GM10266 (cell line): ENCODE measurements around the gene RHOB.
"Not testable (repeated sequence)": the region's sequence is repeated elsewhere in the genome, so short reads cannot be mapped to it uniquely, and the experiment has no call there.

Experiments
- DNase-seq: peaks from one replicate; pipeline ENCODE4 v3.0.0; 2012; ENCODE audit errors: extremely low spot score
- TF ChIP-seq, protein P1 (sequence below): IDR thresholded peaks from 2 replicates; pipeline ENCODE4 v1.5.1; 2012; ENCODE audit warnings: mild to moderate bottlenecking, low read depth; ENCODE audit not compliant: control insufficient read depth, insufficient read depth; ENCODE audit errors: missing control alignments

RHOB gene

DNA sequence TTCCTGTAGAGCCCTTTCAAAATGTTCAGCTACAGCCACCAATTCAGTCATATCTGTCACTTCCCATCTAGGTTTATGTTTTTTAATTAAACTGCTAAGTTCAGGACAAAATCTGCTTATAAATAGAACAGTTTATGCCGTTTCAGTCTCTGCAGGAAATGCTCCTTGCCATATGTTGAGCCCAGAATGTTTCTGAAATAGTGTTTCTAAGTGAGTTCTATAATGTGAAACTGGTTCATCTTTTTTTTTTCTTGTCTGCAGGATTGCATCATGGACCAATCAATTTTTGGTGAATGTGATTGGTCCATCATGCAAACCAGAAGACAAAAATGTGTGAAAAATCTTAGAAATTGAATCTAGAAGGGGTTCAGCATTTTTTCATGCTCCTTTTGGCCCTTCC, 30.2 kb upstream of the RHOB start:
- TF ChIP-seq, protein P1, sequence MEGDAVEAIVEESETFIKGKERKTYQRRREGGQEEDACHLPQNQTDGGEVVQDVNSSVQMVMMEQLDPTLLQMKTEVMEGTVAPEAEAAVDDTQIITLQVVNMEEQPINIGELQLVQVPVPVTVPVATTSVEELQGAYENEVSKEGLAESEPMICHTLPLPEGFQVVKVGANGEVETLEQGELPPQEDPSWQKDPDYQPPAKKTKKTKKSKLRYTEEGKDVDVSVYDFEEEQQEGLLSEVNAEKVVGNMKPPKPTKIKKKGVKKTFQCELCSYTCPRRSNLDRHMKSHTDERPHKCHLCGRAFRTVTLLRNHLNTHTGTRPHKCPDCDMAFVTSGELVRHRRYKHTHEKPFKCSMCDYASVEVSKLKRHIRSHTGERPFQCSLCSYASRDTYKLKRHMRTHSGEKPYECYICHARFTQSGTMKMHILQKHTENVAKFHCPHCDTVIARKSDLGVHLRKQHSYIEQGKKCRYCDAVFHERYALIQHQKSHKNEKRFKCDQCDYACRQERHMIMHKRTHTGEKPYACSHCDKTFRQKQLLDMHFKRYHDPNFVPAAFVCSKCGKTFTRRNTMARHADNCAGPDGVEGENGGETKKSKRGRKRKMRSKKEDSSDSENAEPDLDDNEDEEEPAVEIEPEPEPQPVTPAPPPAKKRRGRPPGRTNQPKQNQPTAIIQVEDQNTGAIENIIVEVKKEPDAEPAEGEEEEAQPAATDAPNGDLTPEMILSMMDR, result no peak
- no peak for DNase-seq

DNA sequence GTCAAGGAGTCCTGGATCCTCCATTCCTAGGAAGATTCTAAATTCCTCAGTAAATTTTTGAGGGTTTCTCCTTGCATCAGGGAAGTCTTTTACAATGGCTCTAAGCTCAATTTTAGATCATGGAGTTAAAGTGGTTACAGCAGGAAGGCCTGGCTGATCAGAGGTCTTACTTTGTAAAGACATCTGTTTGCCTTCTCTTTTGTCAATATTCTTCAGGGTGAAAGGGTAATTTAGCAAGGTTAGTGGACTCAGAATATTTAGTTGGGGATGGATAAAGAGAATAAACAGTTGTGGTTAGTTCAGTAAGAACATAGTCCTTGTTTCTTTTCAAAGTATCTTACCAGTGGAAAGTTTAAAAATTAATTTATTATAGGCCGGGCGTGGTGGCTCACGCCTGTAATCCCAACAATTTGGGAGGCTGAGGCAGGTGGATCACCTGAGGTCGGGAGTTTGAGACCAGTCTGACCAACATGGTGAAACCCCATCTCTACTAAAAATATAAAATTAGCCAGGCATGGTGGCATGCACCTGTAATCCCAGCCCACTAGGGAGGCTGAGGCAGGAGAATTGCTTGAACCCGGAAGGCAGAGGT, 29.5 kb upstream of the RHOB start:
- not testable (repeated sequence) for DNase-seq

DNA sequence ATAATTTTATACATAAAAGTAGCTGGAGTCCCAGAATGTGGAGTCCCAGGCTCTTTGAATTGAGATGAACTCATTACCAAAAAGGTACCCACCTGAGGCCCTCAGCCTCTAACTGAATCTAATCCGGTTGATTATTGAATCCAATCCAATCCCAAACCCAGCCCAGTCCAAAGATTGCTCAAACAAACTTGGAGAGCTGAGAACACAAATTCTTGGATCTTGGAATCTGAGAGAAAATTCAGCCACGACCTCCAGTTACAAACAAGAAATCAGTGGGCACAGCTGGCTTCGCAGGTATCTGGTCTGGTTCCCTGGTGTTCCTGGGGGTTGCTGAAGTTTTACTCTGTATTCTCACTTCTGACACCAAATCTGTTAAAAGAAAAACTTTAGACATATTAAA, 28.4 kb upstream of the RHOB start:
- TF ChIP-seq, protein P1, result no peak
- no peak for DNase-seq

DNA sequence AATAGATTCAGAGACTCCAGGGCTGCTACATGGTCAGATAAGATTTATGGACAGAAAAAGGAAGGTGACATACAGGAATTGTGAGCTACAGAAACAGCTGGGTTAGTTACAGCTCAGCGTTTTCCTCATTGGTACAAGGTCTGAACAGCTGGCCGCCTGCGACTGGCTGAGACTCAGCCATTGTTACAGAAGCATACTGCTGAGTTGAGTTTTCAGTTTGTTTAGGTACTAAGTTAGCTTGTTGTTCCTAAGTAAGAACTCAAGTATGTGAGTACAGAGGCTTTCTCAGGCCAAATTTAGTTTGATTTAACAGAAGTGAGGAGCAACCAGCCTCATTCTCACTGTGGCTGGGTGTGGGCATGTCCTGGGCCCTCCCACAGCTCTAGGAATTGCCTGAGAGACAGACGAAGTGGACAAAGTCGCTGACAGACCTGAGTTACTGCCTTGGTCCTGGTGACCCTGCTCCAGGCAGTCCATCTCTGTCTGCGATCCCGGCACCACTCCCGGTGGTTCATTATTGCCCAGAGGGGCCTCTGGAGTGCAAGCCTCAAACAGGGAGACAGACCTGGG, 27.8 kb upstream of the RHOB start:
- TF ChIP-seq, protein P1, result no peak
- DNase-seq, result no peak

DNA sequence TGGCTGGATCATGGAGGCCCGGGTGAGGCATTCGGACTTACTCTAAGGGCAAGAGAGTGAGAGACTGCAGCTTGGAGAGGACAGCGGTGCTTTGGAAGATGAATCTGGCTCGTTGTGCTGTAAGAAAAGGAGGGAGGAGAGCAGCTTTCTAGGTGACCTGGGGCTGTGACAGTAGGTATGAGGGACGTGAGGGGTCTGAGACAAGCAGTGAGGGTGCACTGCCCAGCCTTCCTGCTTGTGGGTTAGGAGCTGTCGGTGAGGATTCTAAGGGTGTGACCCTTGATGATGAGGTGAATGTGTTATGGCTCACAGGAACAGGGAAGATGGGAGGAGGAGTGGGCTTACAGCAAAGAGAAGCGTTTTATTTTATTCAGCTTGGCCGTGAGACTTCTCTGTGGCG, 27.1 kb upstream of the RHOB start:
- TF ChIP-seq, protein P1, result no peak
- DNase-seq, result no peak

DNA sequence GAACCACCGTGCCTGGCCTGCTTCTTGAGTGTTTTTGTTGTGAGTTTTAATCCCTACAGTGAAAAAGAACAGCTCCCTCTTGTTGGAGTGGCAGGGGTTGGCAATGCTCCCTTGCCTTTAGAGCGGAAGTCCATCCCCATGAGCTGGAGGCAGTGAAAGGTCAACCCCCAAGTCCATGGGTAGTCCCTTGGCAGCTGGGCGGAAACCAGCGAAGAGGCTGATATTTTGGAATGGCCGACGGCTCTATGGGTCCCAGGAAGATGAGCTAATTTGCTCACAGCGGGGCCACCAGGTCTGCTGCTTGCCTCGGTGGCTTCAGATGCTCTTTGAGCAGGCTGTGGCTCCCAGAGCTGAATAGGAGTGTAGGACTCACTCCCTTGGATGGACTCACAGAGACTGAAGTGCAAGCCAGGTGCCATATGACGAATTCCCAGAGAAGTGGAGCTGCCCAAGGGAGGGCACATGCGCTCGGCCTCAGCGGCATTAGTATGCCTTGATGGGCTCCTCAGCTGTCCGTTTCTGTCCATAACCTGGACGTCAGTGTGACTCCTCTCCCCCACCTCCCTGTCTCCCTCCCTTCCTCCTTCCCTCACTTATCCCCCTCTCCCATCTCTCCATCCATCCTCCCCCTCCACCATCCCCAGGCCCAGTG, 25.4 kb upstream of the RHOB start:
- no peak for DNase-seq
- TF ChIP-seq, protein P1, result no peak

DNA sequence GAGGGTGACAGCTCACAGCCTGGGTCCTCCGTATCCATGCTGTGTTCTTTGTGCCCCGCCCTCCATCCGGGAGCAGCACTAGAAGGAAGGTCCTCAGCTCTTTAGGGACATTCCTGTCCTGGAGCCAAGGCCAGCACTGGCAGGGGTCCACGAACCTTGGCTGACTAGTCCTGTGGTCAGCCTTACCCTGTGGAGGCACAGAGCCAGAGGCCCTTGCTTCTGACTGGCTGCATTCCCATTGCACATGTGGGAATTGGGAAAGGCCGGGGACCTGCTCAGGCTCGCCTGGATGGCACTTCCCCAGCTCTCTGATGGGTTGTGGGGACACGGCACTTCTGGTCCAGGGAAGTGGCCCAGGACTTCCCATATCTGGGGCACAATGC, 24.9 kb upstream of the RHOB start:
- DNase-seq, result no peak
- TF ChIP-seq, protein P1, result no peak
